CD14-positive monocyte (primary cell): Measurements from ENCODE around the gene NOTCH1. TPM values are rescaled to one million over a fixed set of nuclear protein-coding genes. Genes with fewer than 3 reads are reported as not detected.

Experiments
- DNase-seq, 3 donors: peaks; one replicate each; pipeline ENCODE4 v3.0.0-alpha.2; 2011 to 2022
- H2AFZ ChIP-seq: 2 replicates; pipeline ENCODE4 v1.6.0; 2012; ENCODE audit warnings: mild to moderate bottlenecking, low read depth, low read length, inconsistent platforms; ENCODE audit not compliant: insufficient read depth, poor library complexity, severe bottlenecking
- H3K27ac ChIP-seq, 2 donors: 1 replicate in 1 of 2; 2 replicates in 1 of 2; pipeline ENCODE4 v1.5.1; 2012 to 2013; ENCODE audit warnings: low read length in 2 of 2, control low read depth in 1 of 2, inconsistent platforms in 1 of 2, low read depth in 1 of 2, mild to moderate bottlenecking in 1 of 2
- H3K27me3 ChIP-seq, 2 donors: one replicate each; pipeline versions ENCODE4 v1.6.0 to v1.6.1; 2011 to 2013; ENCODE audit warnings: low read length in 2 of 2; ENCODE audit not compliant: control insufficient read depth in 2 of 2, insufficient read depth in 2 of 2
- H3K36me3 ChIP-seq, 2 donors: replicated peaks in 1 of 2; 1 replicate in 1 of 2; 2 replicates in 1 of 2; pipeline versions ENCODE4 v1.5.1 to v1.6.1; 2012 to 2013; ENCODE audit warnings: low read length in 2 of 2, control low read depth in 1 of 2, inconsistent platforms in 1 of 2, mild to moderate bottlenecking in 1 of 2; ENCODE audit not compliant: insufficient read depth in 2 of 2, control insufficient read depth in 1 of 2
- H3K4me1 ChIP-seq, 2 donors: 1 replicate in 1 of 2; 2 replicates in 1 of 2; pipeline versions ENCODE4 v1.5.1 to v1.6.1; 2012 to 2013; ENCODE audit warnings: low read length in 2 of 2, control low read depth in 1 of 2, inconsistent platforms in 1 of 2, mild to moderate bottlenecking in 1 of 2, moderate library complexity in 1 of 2; ENCODE audit not compliant: insufficient read depth in 2 of 2, control insufficient read depth in 1 of 2
- H3K4me2 ChIP-seq: replicated peaks from 2 replicates; pipeline ENCODE3; 2012; ENCODE audit warnings: low read length, moderate library complexity, mild to moderate bottlenecking; ENCODE audit not compliant: poor library complexity, severe bottlenecking; ENCODE audit errors: extremely low read depth
- H3K4me3 ChIP-seq, 3 experiments: fragments of 200-600 bp in 1 of 3; sonication (generic) in 1 of 3; replicated peaks in 1 of 3; 1 replicate in 2 of 3; 2 replicates in 1 of 3; pipeline ENCODE4 v1.5.1; 2011 to 2013; ENCODE audit warnings: low read length in 3 of 3, mild to moderate bottlenecking in 3 of 3, control low read depth in 2 of 3, low read depth in 2 of 3, inconsistent platforms in 1 of 3, moderate library complexity in 1 of 3
- H3K79me2 ChIP-seq: 2 replicates; pipeline ENCODE4 v1.6.0; 2012; ENCODE audit warnings: mild to moderate bottlenecking, control low read depth, inconsistent platforms, low read length, moderate library complexity; ENCODE audit not compliant: insufficient read depth
- H3K9ac ChIP-seq: 2 replicates; pipeline ENCODE4 v1.6.0; 2017; ENCODE audit warnings: low read length, mild to moderate bottlenecking; ENCODE audit not compliant: insufficient read depth, poor library complexity, severe bottlenecking
- H3K9me3 ChIP-seq, 2 donors: replicated peaks in 1 of 2; 1 replicate in 1 of 2; 2 replicates in 1 of 2; pipeline versions ENCODE4 v1.5.1 to v1.6.1; 2012 to 2013; ENCODE audit warnings: low read length in 2 of 2, control low read depth in 1 of 2; ENCODE audit not compliant: control insufficient read depth in 1 of 2, insufficient read depth in 1 of 2
- H4K20me1 ChIP-seq: 2 replicates; pipeline ENCODE4 v1.6.0; 2012; ENCODE audit warnings: mild to moderate bottlenecking, low read length, control low read depth, moderate library complexity; ENCODE audit not compliant: insufficient read depth
- H3K27ac Mint-ChIP-seq, 7 donors: one replicate each; pipeline ENCODE4 v1.8.0; 2020; ENCODE audit warnings: mild to moderate bottlenecking in 7 of 7, mixed read lengths in 7 of 7, moderate library complexity in 6 of 7, inconsistent platforms in 2 of 7
- H3K27me3 Mint-ChIP-seq, 3 donors: one replicate each; pipeline ENCODE4 v1.8.0; 2021 to 2022; ENCODE audit warnings: low read depth in 3 of 3, mild to moderate bottlenecking in 3 of 3, mixed read lengths in 3 of 3, moderate library complexity in 3 of 3, inconsistent platforms in 1 of 3
- H3K36me3 Mint-ChIP-seq, 2 donors: one replicate each; pipeline ENCODE4 v1.8.0; 2020; ENCODE audit warnings: mixed read lengths in 2 of 2, inconsistent platforms in 1 of 2, mild to moderate bottlenecking in 1 of 2
- H3K4me1 Mint-ChIP-seq: one replicate; pipeline ENCODE4 v1.8.0; 2020; ENCODE audit warnings: mild to moderate bottlenecking, mixed read lengths
- H3K4me3 Mint-ChIP-seq, 2 donors: one replicate each; pipeline ENCODE4 v1.8.0; 2020; ENCODE audit warnings: mild to moderate bottlenecking in 2 of 2, mixed read lengths in 2 of 2, moderate library complexity in 1 of 2
- H3K9me3 Mint-ChIP-seq, 7 donors: one replicate each; pipeline ENCODE4 v1.8.0; 2020 to 2022; ENCODE audit warnings: mixed read lengths in 7 of 7, mild to moderate bottlenecking in 6 of 7, moderate library complexity in 6 of 7, inconsistent platforms in 2 of 7
- WGBS: methylation state at CpG from one replicate; pipeline ENCODE4 v1.1.5; 2013; ENCODE audit warnings: missing lambda C conversion rate; ENCODE audit not compliant: insufficient coverage; 5-methylcytosine and 5-hydroxymethylcytosine counted together
- intact Hi-C, 2 donors: fragments of 100-400 bp; cut with micrococcal nuclease; formaldehyde crosslinking; loops; one replicate each; pipeline versions ENCODE4 v1.15.0 to v1.15.1; 2023
- polyA plus RNA-seq, 3 donors: library from polyadenylated mRNA; depleted of rRNA in 1 of 3; unstranded in 2 of 3; stranded (reverse) in 1 of 3; fragments of 300-500 nt in 2 of 3; fragments of >200 nt in 1 of 3; fragmentation: Illumina TruSeq in 2 of 3; gene quantifications; 1 replicate in 2 of 3; 2 replicates in 1 of 3; pipeline ENCODE4 v1.2.3, GENCODE V29; 2012 to 2021
- TF ChIP-seq, protein P1 (sequence below): fragments of 200-600 bp; IDR thresholded peaks from one replicate; pipeline ENCODE4 v1.8.0; 2022; ENCODE audit warnings: antibody characterized with exemption, mild to moderate bottlenecking

NOTCH1 gene
- polyA plus RNA-seq, 3 donors, result 1.4 to 33.0 (median 2.2) TPM

DNA sequence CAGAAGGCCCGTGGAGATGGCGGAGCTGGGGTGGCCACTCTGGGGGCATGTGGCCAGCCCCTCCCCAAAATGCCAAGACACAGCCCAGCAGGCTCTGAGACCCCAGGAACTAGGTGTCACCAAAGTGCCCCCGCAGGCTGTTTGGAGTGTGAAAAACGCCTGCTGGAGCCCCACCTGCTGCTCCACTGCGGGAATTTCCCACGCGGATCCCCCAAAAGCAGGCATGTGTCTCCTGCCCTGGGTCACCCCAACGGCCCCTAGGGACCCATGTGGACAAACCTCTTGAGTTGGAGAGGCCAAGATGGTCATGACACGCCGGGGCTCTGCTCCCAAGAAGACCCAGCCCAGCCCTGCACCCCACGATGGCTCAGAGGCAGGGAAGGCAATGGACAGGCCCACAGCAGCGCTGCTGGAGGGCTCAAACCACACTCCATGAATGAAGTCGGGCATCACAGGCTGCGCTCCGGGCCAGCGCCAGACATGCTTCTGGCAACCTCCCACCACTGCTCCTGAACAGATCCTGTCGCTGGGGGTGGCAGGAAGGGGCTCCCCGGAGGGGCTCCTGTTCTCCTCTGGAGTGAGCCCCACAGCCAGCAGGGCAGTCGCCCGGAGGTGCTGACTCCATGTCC is 15.3 kb downstream of the NOTCH1 start:
- Histone ChIP-seq H3K9ac (peak overlapping the region; percentile 25), H3K9me3 (no peaks in the 10 kb centered on the region), H4K20me1 (peaks cover 95% of the 10 kb centered on the region), H3K36me3 (no peaks in the 10 kb centered on the region), H3K79me2 (peaks cover 77% of the 10 kb centered on the region), H3K27me3 (peaks cover 0 to 35% of the 10 kb centered on the region in 2 donors), H3K4me2 (peak overlapping the region; percentile 48), H3K4me1 (peaks cover 67 to 73% of the 10 kb centered on the region in 2 donors), H3K27ac (no peak overlapping the region), H2AFZ (no peak overlapping the region), H3K4me3 (peak overlapping the region in 1 of 3 experiments; percentile 45)
- Mint-ChIP-seq H3K27ac (peak overlapping the region in 2 of 7 donors; percentile 41 to 43), H3K36me3 (peaks cover 28 to 46% of the 10 kb centered on the region in 2 donors), H3K4me3 (peak overlapping the region in 1 of 2 donors; percentile 62), H3K27me3 (peaks cover 21 to 45% (median 25%) of the 10 kb centered on the region in 3 donors), H3K9me3 (peaks cover 0 to 2% (median 0%) of the 10 kb centered on the region in 7 donors), H3K4me1 (peaks cover 57% of the 10 kb centered on the region)
- TF ChIP-seq, protein P1, sequence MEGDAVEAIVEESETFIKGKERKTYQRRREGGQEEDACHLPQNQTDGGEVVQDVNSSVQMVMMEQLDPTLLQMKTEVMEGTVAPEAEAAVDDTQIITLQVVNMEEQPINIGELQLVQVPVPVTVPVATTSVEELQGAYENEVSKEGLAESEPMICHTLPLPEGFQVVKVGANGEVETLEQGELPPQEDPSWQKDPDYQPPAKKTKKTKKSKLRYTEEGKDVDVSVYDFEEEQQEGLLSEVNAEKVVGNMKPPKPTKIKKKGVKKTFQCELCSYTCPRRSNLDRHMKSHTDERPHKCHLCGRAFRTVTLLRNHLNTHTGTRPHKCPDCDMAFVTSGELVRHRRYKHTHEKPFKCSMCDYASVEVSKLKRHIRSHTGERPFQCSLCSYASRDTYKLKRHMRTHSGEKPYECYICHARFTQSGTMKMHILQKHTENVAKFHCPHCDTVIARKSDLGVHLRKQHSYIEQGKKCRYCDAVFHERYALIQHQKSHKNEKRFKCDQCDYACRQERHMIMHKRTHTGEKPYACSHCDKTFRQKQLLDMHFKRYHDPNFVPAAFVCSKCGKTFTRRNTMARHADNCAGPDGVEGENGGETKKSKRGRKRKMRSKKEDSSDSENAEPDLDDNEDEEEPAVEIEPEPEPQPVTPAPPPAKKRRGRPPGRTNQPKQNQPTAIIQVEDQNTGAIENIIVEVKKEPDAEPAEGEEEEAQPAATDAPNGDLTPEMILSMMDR, result no peak
- intact Hi-C loops, result loop anchor here in 1 of 2 donors (5.0 kb wide), 1 partner anchor 97 kb away; no protein-coding TSS in a partner anchor
- no peak for DNase-seq
- 13% methylated on average over 19 of the region's 20 CpGs for WGBS

DNA sequence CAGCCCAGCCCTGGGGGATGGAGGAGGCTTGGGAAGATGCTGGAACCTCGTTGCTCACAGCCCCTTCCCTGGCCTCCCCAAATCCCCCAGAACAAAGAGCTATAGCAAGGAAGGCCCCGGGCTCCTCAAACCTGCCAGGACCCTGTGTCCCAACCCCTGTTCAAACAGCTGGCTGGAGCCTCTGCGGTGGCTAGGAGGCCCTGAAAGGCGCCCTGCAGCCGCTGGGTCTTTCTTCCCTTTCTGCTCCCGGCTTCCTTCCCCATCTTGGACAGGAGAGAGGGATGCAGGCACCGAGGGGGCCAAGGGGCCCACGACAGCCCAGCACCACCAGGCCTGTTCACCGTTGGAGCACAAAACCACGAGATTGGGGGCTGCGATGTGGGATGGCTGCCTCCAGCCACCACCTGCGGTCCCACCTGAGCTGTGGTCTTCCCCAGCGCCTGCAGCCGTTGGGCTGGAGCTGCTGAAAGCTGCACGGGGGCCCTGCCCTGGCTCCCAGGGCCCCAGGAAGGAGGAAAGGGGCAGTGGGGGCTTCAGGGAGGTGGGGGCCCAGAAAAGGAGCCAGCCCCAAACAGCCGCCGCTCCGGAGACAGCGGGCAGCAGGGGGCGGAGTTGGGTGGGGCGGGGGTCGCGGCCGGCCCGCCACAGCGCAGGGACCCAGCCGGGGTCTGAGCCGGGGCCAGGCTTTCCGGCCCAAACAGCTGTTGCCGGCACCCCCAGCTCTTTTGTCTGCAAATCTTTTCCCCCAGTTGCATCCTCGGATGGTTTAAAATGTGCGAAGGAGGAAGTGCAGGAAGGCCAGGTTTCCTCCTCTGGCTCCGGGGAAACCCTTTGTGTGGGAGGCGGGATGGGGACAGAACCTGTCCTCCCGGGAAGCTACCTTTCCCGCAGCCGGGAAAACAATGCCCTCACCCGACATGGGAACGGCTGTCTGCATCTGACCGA is 16.1 kb downstream of the NOTCH1 start:
- H3K9ac ChIP-seq, result peak overlapping the region; percentile 24
- intact Hi-C loops, result loop anchor here in 1 of 2 donors (5.0 kb wide), 1 partner anchor 98 kb away; no protein-coding TSS in a partner anchor
- Mint-ChIP-seq H3K36me3 (peaks cover 29 to 50% of the 10 kb centered on the region in 2 donors), H3K4me3 (peak overlapping the region in 1 of 2 donors; percentile 62), H3K27ac (no peak overlapping the region), H3K27me3 (peaks cover 21 to 46% (median 25%) of the 10 kb centered on the region in 3 donors), H3K9me3 (peaks cover 0 to 2% (median 0%) of the 10 kb centered on the region in 7 donors), H3K4me1 (peaks cover 57% of the 10 kb centered on the region)
- H3K4me2 ChIP-seq, result peak overlapping the region; percentile 48
- TF ChIP-seq, protein P1, result no peak
- no peak overlapping the region for H3K27ac ChIP-seq
- peaks cover 98% of the 10 kb centered on the region for H4K20me1 ChIP-seq
- peak overlapping the region in 1 of 3 experiments; percentile 45 for H3K4me3 ChIP-seq
- no peaks in the 10 kb centered on the region for H3K9me3 ChIP-seq
- WGBS, result under 1% methylated on average over 31 of the region's 40 CpGs
- peaks cover 0 to 35% of the 10 kb centered on the region in 2 donors for H3K27me3 ChIP-seq
- no peaks in the 10 kb centered on the region for H3K36me3 ChIP-seq
- H3K4me1 ChIP-seq, result peaks cover 61 to 65% of the 10 kb centered on the region in 2 donors
- peak in 2 of 3 donors; percentile 48 to 57 for DNase-seq
- H2AFZ ChIP-seq, result no peak overlapping the region
- peaks cover 80% of the 10 kb centered on the region for H3K79me2 ChIP-seq
